Measurements from ENCODE around the gene NMBR.
"Not testable (repeated sequence)": the region's sequence is repeated elsewhere in the genome, so short reads cannot be mapped to it uniquely, and the experiment has no call there.

The NMBR gene

DNA sequence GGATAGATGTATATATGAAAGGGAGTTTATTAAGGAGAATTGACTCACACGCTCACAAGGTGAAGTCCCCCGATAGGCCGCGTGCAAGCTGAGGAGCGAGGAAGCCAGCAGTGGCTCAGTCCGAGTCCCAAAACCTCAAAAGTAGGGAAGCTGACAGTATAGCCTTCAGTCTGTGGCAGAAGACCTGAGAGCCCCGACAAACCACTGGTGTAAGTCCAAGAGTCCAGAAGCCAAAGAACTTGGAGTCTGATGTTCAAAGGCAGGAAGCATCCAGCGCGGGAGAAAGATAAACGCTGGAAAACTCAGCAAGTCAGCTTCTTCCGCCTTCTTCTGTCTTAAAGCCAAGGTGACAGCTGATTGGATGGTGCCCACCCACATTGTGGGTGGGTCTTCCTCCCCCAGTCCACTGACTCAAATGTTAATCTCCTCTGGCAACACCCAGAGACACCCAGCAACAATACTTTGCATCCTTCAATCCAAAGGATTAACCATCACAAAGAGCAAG, 116.8 kb downstream of the NMBR start:
- peak; percentile 86 for ATAC-seq
- TF ChIP-seq ESRRG (CRISPR knock-in tag; IDR thresholded peaks at IDR 0.05) (no peak), ZNF8 (CRISPR knock-in tag; IDR thresholded peaks at IDR 0.05) (no peak)
- TF ChIP-seq, protein P1, sequence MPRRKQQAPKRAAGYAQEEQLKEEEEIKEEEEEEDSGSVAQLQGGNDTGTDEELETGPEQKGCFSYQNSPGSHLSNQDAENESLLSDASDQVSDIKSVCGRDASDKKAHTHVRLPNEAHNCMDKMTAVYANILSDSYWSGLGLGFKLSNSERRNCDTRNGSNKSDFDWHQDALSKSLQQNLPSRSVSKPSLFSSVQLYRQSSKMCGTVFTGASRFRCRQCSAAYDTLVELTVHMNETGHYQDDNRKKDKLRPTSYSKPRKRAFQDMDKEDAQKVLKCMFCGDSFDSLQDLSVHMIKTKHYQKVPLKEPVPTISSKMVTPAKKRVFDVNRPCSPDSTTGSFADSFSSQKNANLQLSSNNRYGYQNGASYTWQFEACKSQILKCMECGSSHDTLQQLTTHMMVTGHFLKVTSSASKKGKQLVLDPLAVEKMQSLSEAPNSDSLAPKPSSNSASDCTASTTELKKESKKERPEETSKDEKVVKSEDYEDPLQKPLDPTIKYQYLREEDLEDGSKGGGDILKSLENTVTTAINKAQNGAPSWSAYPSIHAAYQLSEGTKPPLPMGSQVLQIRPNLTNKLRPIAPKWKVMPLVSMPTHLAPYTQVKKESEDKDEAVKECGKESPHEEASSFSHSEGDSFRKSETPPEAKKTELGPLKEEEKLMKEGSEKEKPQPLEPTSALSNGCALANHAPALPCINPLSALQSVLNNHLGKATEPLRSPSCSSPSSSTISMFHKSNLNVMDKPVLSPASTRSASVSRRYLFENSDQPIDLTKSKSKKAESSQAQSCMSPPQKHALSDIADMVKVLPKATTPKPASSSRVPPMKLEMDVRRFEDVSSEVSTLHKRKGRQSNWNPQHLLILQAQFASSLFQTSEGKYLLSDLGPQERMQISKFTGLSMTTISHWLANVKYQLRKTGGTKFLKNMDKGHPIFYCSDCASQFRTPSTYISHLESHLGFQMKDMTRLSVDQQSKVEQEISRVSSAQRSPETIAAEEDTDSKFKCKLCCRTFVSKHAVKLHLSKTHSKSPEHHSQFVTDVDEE (CRISPR knock-in tag; IDR thresholded peaks at IDR 0.05), result no peak

DNA sequence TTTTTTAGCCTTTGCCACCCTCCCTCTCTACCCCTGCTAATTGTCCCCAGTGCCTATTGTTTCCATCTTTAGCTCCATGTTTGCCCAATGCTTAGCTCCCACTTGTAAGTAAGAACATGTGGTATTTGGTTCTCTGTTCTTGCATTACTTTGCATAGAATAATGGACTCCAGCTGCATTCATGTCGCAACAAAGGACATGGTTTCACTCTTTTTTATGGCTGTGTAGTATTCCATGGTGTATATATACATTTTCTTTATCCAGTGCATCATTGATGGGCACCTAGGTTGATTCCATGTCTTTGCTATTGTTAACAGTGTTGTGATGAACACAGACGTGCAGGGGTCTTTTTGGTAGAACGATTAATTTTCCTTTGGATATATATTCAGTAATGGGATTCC, 118.4 kb downstream of the NMBR start:
- TF ChIP-seq ZC3H10 (CRISPR knock-in tag; IDR thresholded peaks at IDR 0.05) (no peak), ISL1 (CRISPR knock-in tag; IDR thresholded peaks at IDR 0.05) (no peak), RARB (CRISPR knock-in tag; IDR thresholded peaks at IDR 0.05) (no peak), ZNF565 (CRISPR knock-in tag; conservative IDR thresholded peaks at IDR 0.05; ENCODE audit: low read depth) (no peak), ZFP3 (CRISPR knock-in tag; IDR thresholded peaks at IDR 0.05) (no peak), ZFP30 (CRISPR knock-in tag; IDR thresholded peaks at IDR 0.05) (no peak), CSDC2 (CRISPR knock-in tag; IDR thresholded peaks at IDR 0.05) (no peak), GLIS3 (CRISPR knock-in tag; IDR thresholded peaks at IDR 0.05) (no peak), ESRRG (CRISPR knock-in tag; IDR thresholded peaks at IDR 0.05) (no peak), TCF4 (CRISPR knock-in tag; IDR thresholded peaks at IDR 0.05; ENCODE audit: borderline replicate concordance) (no peak)
- TF ChIP-seq, protein P2, sequence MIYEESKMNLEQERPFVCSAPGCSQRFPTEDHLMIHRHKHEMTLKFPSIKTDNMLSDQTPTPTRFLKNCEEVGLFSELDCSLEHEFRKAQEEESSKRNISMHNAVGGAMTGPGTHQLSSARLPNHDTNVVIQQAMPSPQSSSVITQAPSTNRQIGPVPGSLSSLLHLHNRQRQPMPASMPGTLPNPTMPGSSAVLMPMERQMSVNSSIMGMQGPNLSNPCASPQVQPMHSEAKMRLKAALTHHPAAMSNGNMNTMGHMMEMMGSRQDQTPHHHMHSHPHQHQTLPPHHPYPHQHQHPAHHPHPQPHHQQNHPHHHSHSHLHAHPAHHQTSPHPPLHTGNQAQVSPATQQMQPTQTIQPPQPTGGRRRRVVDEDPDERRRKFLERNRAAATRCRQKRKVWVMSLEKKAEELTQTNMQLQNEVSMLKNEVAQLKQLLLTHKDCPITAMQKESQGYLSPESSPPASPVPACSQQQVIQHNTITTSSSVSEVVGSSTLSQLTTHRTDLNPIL (CRISPR knock-in tag; IDR thresholded peaks at IDR 0.05; ENCODE audit: low read depth), result no peak
- TF ChIP-seq, protein P3, sequence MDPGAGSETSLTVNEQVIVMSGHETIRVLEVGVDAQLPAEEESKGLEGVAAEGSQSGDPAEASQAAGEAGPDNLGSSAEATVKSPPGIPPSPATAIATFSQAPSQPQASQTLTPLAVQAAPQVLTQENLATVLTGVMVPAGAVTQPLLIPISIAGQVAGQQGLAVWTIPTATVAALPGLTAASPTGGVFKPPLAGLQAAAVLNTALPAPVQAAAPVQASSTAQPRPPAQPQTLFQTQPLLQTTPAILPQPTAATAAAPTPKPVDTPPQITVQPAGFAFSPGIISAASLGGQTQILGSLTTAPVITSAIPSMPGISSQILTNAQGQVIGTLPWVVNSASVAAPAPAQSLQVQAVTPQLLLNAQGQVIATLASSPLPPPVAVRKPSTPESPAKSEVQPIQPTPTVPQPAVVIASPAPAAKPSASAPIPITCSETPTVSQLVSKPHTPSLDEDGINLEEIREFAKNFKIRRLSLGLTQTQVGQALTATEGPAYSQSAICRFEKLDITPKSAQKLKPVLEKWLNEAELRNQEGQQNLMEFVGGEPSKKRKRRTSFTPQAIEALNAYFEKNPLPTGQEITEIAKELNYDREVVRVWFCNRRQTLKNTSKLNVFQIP (CRISPR knock-in tag; IDR thresholded peaks at IDR 0.05; ENCODE audit: borderline replicate concordance, low read depth), result no peak
- TF ChIP-seq, protein P4, sequence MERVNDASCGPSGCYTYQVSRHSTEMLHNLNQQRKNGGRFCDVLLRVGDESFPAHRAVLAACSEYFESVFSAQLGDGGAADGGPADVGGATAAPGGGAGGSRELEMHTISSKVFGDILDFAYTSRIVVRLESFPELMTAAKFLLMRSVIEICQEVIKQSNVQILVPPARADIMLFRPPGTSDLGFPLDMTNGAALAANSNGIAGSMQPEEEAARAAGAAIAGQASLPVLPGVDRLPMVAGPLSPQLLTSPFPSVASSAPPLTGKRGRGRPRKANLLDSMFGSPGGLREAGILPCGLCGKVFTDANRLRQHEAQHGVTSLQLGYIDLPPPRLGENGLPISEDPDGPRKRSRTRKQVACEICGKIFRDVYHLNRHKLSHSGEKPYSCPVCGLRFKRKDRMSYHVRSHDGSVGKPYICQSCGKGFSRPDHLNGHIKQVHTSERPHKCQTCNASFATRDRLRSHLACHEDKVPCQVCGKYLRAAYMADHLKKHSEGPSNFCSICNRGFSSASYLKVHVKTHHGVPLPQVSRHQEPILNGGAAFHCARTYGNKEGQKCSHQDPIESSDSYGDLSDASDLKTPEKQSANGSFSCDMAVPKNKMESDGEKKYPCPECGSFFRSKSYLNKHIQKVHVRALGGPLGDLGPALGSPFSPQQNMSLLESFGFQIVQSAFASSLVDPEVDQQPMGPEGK (CRISPR knock-in tag; IDR thresholded peaks at IDR 0.05; ENCODE audit: borderline replicate concordance), result no peak
- ATAC-seq, result no peak

DNA sequence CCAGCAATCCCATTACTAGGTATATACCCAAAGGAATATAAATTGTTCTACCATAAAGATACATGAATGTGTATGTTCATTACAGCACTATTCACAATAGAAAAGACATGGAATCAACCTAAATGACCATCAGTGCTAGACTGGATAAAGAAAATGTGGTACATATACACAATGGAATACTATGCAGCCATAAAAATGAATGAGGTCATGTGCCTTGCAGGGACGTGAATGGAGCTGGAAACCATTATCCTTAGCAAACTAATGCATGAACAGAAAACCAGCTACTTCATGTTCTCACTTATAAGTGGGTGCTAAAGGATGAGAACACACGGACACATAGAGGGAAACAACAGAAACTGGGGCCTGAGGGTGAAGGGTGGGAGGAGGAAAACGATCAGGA, 119.1 kb downstream of the NMBR start:
- TF ChIP-seq ZNF8 (CRISPR knock-in tag; IDR thresholded peaks at IDR 0.05), result peak; percentile 51; the same call in 1 of the 2 replicates
- not testable (repeated sequence) for ATAC-seq

DNA sequence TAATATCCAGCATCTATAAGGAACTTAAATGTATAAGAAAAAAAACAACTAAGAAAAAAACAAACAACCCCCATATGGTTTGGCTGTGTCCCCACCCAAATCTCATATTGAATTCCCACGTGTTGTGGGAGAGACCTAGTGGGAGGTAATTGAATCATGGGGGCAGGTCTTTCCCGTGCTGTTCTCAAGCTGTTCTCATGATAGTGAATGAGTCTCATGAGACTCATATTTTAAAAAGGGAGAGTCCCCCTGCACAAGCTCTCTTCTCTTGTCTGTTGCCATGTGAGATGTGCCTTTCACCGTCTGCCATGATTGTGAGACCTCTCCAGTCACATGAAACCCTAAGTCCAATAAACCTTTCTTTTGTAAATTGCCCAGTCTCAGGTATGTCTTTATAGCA, 119.8 kb downstream of the NMBR start:
- ATAC-seq, result no peak
- no peak for TF ChIP-seq TOX (CRISPR knock-in tag; IDR thresholded peaks at IDR 0.05; ENCODE audit: borderline replicate concordance)
- no peak for TF ChIP-seq GLIS3 (CRISPR knock-in tag; IDR thresholded peaks at IDR 0.05)
- TF ChIP-seq, protein P5, sequence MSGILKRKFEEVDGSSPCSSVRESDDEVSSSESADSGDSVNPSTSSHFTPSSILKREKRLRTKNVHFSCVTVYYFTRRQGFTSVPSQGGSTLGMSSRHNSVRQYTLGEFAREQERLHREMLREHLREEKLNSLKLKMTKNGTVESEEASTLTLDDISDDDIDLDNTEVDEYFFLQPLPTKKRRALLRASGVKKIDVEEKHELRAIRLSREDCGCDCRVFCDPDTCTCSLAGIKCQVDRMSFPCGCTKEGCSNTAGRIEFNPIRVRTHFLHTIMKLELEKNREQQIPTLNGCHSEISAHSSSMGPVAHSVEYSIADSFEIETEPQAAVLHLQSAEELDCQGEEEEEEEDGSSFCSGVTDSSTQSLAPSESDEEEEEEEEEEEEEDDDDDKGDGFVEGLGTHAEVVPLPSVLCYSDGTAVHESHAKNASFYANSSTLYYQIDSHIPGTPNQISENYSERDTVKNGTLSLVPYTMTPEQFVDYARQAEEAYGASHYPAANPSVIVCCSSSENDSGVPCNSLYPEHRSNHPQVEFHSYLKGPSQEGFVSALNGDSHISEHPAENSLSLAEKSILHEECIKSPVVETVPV (CRISPR knock-in tag; IDR thresholded peaks at IDR 0.05), result no peak
- TF ChIP-seq ZC3H10 (CRISPR knock-in tag; IDR thresholded peaks at IDR 0.05), result no peak
- TF ChIP-seq TCF4 (CRISPR knock-in tag; IDR thresholded peaks at IDR 0.05; ENCODE audit: borderline replicate concordance), result no peak
- TF ChIP-seq SNAI2 (CRISPR knock-in tag; IDR thresholded peaks at IDR 0.05), result no peak
- no peak for TF ChIP-seq ZNF70 (CRISPR knock-in tag; IDR thresholded peaks at IDR 0.05)
- no peak for TF ChIP-seq RARB (CRISPR knock-in tag; IDR thresholded peaks at IDR 0.05)
- no peak for TF ChIP-seq ZNF565 (CRISPR knock-in tag; conservative IDR thresholded peaks at IDR 0.05; ENCODE audit: low read depth)
- no peak for TF ChIP-seq PPARA (CRISPR knock-in tag; IDR thresholded peaks at IDR 0.05; ENCODE audit: borderline replicate concordance)
- TF ChIP-seq, protein P3 (CRISPR knock-in tag; IDR thresholded peaks at IDR 0.05; ENCODE audit: borderline replicate concordance, low read depth), result no peak
- TF ChIP-seq ARNTL (CRISPR knock-in tag; IDR thresholded peaks at IDR 0.05; ENCODE audit: borderline replicate concordance, low read depth), result no peak
- no peak for TF ChIP-seq BACH2 (CRISPR knock-in tag; IDR thresholded peaks at IDR 0.05; ENCODE audit: borderline replicate concordance)
